ENCODE measurements around the gene NLGN2. TPM values are rescaled to one million over a fixed set of nuclear protein-coding genes. Genes with fewer than 3 reads are reported as not detected.
"Not testable (repeated sequence)": the region's sequence is repeated elsewhere in the genome, so short reads cannot be mapped to it uniquely, and the experiment has no call there.

Gene NLGN2
- total and polyA plus RNA-seq, 7 donors: 0.60 to 18.8 (median 7.6) TPM

- Histone ChIP-seq H3K27ac (no peak overlapping the region), H3K27me3 (no peaks in the 10 kb centered on the region), H3K36me3 (no peaks in the 10 kb centered on the region), H3K9me3 (no peaks in the 10 kb centered on the region), H3K4me3 (no peak overlapping the region), H3K4me1 (no peaks in the 10 kb centered on the region)
- WGBS, 2 donors: 80 to 87% methylated on average over 13 of the region's 13 CpGs
- TF ChIP-seq EP300 (IDR thresholded peaks at IDR 0.05) (no peak), POLR2A (IDR thresholded peaks at IDR 0.05) (no peak), CTCF (IDR thresholded peaks at IDR 0.05) (no peak), POLR2AphosphoS5 (IDR thresholded peaks at IDR 0.05) (no peak)
- no peak for DNase-seq
- intact Hi-C loops (cut with DNase I): no loop called here
Measured at GRCh38 chr17:7367918-7368598, 39.6 kb upstream of the NLGN2 start.

- H3K4me3 ChIP-seq; H3K36me3 ChIP-seq; H3K27ac ChIP-seq; H3K9me3 ChIP-seq; intact Hi-C loops (cut with DNase I); H3K4me1 ChIP-seq; H3K27me3 ChIP-seq; DNase-seq: not testable (repeated sequence)
- 93% methylated on average over 5 of the region's 5 CpGs for WGBS, 2 donors
Measured at GRCh38 chr17:7368599-7368994, 39.0 kb upstream of the NLGN2 start.

GRCh38 chr17:7369825-7370224 is 37.8 kb upstream of the NLGN2 start:
- Histone ChIP-seq H3K4me1 (no peaks in the 10 kb centered on the region), H3K27ac (no peak overlapping the region), H3K9me3 (no peaks in the 10 kb centered on the region), H3K27me3 (no peaks in the 10 kb centered on the region), H3K4me3 (no peak overlapping the region), H3K36me3 (no peaks in the 10 kb centered on the region)
- WGBS, 2 donors: 78 to 85% methylated on average over 5 of the region's 5 CpGs
- DNase-seq: no peak
- TF ChIP-seq POLR2AphosphoS5 (IDR thresholded peaks at IDR 0.05) (no peak), POLR2A (IDR thresholded peaks at IDR 0.05) (no peak), EP300 (IDR thresholded peaks at IDR 0.05) (no peak), CTCF (IDR thresholded peaks at IDR 0.05) (no peak)
- intact Hi-C loops (cut with DNase I): no loop called here

- TF ChIP-seq POLR2AphosphoS5 (IDR thresholded peaks at IDR 0.05) (no peak), POLR2A (IDR thresholded peaks at IDR 0.05) (no peak), EP300 (IDR thresholded peaks at IDR 0.05) (no peak), CTCF (IDR thresholded peaks at IDR 0.05) (no peak)
- Histone ChIP-seq H3K4me3 (no peak overlapping the region), H3K4me1 (no peaks in the 10 kb centered on the region), H3K9me3 (no peaks in the 10 kb centered on the region), H3K27me3 (no peaks in the 10 kb centered on the region), H3K36me3 (no peaks in the 10 kb centered on the region), H3K27ac (no peak overlapping the region)
- no peak for DNase-seq
- WGBS, 2 donors: 61 to 85% methylated on average over 4 of the region's 4 CpGs
- intact Hi-C loops (cut with DNase I): no loop called here
Measured at GRCh38 chr17:7370853-7371252, 36.8 kb upstream of the NLGN2 start.

GRCh38 chr17:7374353-7374752 is 33.3 kb upstream of the NLGN2 start:
- Histone ChIP-seq H3K27ac (no peak overlapping the region), H3K36me3 (no peaks in the 10 kb centered on the region), H3K27me3 (no peaks in the 10 kb centered on the region), H3K4me3 (no peak overlapping the region), H3K4me1 (no peaks in the 10 kb centered on the region), H3K9me3 (no peaks in the 10 kb centered on the region)
- WGBS, 2 donors: 95 to 97% methylated on average over 2 of the region's 2 CpGs
- DNase-seq: no peak
- TF ChIP-seq EP300 (IDR thresholded peaks at IDR 0.05) (no peak), POLR2A (IDR thresholded peaks at IDR 0.05) (no peak), CTCF (IDR thresholded peaks at IDR 0.05) (no peak), POLR2AphosphoS5 (IDR thresholded peaks at IDR 0.05) (no peak)
- intact Hi-C loops (cut with DNase I): no loop called here

Measured in sigmoid colon (tissue), 7 donors.